ENCODE results near the gene KRTAP5-11. TPM values are rescaled to one million over a fixed set of nuclear protein-coding genes. Genes with fewer than 3 reads are reported as not detected.
"Not testable (repeated sequence)": the region's sequence is repeated elsewhere in the genome, so short reads cannot be mapped to it uniquely, and the experiment has no call there.

Gene KRTAP5-11
- total RNA-seq, 1 donor: not detected

DNA sequence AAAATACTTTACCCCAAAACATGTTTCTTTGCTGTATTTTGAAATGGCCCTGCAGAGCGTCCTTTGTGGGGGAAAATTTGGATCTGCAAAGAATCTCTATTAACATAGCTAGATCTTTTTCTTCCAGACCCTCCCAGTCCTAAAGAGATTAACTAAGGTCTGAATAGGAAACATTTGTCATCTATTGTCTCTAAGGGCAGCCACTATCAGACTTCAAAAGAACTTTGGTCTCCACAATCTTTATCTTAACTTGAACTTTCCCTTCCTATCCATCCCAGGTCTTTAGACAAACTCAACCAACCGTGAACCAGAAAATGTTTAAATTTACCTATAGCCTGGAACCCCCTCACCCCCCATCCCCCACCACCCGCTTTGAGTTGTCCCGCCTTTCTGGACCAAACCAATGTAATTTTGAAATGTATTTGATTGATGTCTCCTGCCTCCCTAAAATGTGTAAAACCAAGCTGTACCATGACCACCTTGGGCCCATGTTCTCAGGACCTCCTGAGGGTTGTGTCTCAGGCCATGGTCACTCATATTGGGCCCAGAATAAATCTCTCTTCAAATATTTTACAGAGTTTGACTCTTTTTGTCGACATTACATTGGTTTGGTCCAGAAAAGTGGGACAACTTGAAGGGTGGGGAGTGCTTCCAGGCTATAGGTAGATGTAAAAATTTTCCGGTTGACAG is 38.0 kb downstream of the KRTAP5-11 start:
- H3K4me3 ChIP-seq (ENCODE audit: low read depth, low read length): no peak overlapping the region
- TF ChIP-seq, protein P1, sequence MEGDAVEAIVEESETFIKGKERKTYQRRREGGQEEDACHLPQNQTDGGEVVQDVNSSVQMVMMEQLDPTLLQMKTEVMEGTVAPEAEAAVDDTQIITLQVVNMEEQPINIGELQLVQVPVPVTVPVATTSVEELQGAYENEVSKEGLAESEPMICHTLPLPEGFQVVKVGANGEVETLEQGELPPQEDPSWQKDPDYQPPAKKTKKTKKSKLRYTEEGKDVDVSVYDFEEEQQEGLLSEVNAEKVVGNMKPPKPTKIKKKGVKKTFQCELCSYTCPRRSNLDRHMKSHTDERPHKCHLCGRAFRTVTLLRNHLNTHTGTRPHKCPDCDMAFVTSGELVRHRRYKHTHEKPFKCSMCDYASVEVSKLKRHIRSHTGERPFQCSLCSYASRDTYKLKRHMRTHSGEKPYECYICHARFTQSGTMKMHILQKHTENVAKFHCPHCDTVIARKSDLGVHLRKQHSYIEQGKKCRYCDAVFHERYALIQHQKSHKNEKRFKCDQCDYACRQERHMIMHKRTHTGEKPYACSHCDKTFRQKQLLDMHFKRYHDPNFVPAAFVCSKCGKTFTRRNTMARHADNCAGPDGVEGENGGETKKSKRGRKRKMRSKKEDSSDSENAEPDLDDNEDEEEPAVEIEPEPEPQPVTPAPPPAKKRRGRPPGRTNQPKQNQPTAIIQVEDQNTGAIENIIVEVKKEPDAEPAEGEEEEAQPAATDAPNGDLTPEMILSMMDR (IDR thresholded peaks at IDR 0.05; ENCODE audit: insufficient read depth, low read depth, low read length): no peak
- DNase-seq (ENCODE audit: low read depth): no peak

DNA sequence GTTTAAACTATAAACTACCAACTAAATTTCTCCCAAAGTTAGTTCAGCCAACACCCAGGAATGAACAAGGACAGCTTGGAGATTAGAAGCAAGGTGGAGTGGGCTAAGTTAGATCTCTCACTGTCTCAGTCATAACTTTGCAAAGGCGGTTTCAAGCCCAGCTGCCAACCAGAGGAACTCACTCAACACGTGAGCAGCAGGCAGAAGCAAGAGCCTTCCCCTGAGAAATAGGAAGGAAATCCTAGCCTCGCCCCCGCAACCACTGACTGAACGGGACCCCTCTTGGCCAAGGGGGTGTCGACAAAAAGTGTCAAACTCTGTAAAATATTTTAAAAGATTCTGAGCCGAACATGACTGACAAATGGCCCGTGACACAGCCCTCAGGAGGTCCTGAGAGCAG is 38.8 kb downstream of the KRTAP5-11 start:
- H3K4me3 ChIP-seq (ENCODE audit: low read depth, low read length): no peak overlapping the region
- TF ChIP-seq, protein P1 (IDR thresholded peaks at IDR 0.05; ENCODE audit: insufficient read depth, low read depth, low read length): no peak
- DNase-seq (ENCODE audit: low read depth): no peak

DNA sequence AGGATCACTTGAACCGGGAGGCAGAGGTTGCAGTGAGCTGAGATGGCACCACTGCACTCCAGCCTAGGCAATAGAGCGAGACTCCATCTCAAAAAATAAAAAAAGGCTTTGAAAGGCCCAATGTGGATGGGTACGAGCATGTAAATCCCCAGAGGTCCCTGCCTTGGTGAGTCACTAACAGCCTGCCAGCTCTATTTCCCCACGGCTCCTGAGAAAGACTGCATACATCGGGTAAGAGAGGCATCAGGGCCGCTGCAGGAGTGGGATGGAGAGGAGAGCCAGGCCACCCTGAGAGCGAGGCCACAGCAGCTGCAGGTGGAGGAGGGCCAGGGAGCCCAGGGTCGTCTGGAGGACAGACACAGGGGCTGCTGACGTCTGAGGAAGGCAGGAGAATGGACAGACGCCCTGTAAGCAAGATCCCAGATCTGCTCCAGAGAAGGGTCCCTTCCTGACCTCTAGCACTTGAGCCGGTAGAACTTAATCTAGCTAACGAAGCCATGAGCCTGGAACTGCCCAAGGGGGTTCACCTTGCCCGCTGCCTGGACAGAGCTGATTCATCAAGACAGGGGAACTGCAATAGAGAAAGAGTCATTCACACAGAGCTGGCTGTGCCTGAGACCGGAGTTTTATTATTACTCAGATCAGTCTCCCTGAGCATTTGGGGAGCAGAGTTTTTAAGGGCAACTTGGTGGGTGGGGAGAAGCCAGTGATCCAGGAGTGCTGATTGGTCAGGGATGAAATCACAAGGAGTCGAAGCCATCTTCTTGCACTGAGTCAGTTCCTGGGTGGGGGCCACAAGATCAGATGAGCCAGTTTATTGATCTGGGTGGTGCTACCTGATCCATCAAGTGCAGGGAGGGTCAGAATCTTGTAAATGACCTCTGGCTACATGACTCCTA is 39.5 kb downstream of the KRTAP5-11 start:
- DNase-seq (ENCODE audit: low read depth): no peak
- H3K4me3 ChIP-seq (ENCODE audit: low read depth, low read length): no peak overlapping the region
- TF ChIP-seq, protein P1 (IDR thresholded peaks at IDR 0.05; ENCODE audit: insufficient read depth, low read depth, low read length): no peak

DNA sequence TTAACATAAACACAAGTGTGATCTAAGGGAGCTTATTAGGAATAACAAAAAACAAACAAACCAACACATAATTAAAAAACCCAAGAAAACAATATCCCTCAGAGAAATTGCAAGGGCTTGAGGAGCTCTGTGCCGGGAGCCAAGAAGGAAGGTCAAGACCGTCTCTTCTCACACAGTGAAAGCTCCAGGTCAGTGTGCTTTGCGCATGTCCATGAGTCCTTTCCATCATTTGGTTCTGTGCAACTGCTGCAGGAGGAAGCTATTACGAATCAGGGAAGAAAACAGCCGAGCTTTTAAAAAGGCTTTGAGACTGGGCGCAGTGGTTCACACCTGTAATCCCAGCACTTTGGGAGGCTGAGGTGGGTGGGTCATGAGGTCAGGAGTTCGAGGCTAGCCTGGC is 40.3 kb downstream of the KRTAP5-11 start:
- no peak overlapping the region for H3K4me3 ChIP-seq (ENCODE audit: low read depth, low read length)
- DNase-seq (ENCODE audit: low read depth): no peak
- TF ChIP-seq, protein P1 (IDR thresholded peaks at IDR 0.05; ENCODE audit: insufficient read depth, low read depth, low read length): no peak

DNA sequence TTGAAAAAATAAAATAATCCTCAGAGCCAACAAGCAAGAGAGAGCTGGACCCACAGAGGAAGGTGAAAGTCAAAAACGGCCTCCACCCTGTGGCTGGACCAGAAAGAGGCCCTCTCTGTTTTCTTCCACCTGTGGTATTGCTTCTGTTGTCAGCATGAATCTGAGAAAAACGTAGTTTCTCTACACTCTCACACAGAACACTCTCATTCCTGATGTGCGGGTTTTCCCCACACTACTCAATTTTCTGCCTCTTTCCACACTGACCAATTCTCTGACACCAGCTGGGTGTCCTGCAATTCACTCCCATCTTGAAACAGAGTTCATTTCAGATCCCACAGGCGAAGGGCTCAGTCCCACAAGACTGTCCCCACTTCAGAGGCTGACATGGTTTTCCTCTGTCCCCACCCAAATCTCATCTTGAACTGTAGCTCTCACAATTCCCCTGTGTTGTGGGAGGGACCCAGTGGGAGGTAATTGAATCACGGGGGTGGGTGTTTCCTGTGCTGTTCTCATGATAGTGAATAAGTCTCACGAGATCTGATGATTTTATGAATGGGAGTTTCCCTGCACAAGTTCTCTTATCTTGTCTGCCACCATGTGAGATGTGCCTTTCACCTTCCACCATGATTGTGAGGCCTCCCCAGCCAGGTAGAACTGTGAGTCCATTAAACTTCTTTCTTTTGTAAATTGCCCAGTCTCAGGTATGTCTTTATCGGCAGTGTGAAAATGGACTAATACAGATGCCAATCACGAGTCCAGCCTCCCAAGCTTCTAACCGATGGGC is 42.0 kb downstream of the KRTAP5-11 start:
- not testable (repeated sequence) for DNase-seq (ENCODE audit: low read depth); H3K4me3 ChIP-seq (ENCODE audit: low read depth, low read length)

DNA sequence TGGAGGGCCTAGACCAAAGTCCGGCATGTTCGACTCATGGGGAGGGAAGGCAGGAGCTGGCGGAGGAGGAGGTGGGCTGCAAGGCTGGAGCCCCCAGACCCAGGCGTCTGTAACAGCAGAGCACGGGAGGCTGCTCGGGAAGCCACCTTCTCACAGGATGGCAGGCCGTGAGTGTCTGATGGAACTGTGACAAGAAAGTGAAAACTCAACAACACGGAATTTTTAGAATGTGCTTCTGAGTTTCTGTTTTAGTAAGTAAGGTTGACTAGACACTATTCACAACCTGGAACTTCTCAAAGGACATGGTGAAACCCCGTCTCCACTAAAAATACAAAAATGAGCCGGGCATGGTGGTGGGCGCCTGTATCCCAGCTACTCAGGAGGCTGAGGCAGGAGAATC is 42.7 kb downstream of the KRTAP5-11 start:
- DNase-seq (ENCODE audit: low read depth); H3K4me3 ChIP-seq (ENCODE audit: low read depth, low read length): not testable (repeated sequence)

DNA sequence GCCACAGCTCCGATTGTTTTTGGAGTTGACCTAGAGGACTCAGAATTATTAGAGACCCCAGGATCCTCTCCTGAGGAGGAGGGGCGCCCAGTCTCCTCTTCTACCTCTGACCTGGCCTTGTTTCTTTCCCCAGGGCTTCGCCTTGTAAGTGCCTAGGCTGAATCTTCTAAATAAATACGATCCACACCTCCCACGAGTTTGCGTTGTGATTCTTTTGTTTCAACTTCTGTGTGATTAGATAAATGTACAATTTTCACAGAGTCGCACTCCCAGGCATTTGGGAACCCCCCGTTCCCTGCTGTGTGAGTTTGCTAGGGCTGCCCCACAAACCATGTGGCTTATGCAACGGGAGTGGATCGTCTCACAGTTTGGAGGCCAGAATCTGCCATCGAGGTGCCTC is 43.7 kb downstream of the KRTAP5-11 start:
- TF ChIP-seq, protein P1 (IDR thresholded peaks at IDR 0.05; ENCODE audit: insufficient read depth, low read depth, low read length): no peak

More for the DNA sequence above, 43.7 kb downstream of the KRTAP5-11 start:
- H3K4me3 ChIP-seq (ENCODE audit: low read depth, low read length): no peak overlapping the region
- DNase-seq (ENCODE audit: low read depth): no peak
